Measurements from ENCODE around the gene DENND1A. TPM values are rescaled to one million over a fixed set of nuclear protein-coding genes. Genes with fewer than 3 reads are reported as not detected.

The DENND1A gene
- total and polyA plus RNA-seq, 4 donors = 7.9 to 22.0 (median 13.9) TPM

DNA sequence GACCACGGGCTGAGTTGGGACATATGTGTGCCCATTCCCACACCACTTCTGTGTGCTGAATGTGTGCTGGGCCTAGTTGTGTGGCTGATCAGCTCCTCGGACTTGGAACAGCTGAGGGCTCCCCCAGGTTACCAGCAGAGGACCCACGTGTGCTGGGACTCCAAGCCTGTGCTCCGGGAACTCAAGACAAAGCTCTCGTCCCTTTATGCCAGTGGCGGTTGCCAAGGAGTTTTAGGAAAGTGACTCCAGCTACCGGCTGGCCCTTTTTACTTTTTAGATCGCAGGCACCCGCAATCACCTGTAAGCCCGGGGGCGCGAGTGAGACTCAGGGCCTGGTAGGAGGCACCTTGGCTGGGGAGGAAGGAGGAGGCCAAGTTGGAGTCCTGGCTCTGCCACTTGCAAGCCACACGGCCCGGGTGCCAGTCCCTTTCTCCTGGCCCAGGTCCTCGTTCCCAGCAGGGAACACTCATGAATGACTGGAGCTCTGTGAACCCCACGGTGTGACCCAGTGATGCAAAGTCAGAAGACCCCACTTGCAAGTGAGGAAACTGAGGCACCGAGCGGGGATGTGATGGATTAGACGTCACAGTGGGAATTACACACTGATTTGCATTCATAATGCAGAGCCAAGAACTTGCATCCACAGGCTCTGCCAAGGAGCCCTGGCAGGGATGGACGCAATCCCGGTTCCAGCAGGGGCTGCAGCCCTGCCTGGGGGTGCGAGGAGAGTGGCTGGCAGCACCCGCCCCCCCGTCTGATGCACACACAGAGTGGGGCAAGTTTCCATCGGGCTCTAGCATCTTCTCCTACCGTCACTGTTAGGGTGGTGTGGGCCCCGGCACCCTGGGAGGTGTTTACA lies 547.0 kb downstream of the DENND1A start:
- H3K9me3 ChIP-seq (ENCODE audit: control insufficient read depth in 4 of 4, low read length in 3 of 4) = no peaks in the 10 kb centered on the region
- no peaks in the 10 kb centered on the region for H3K27me3 ChIP-seq (ENCODE audit: control insufficient read depth in 4 of 4, insufficient read depth in 4 of 4, low read length in 3 of 4)
- no peak overlapping the region for H3K4me3 ChIP-seq (ENCODE audit: low read depth in 1 of 3, low read length in 3 of 3)
- no peaks in the 10 kb centered on the region for H3K4me1 ChIP-seq (ENCODE audit: control insufficient read depth in 4 of 4, insufficient read depth in 4 of 4, low read length in 3 of 4)
- TF ChIP-seq, protein P1, sequence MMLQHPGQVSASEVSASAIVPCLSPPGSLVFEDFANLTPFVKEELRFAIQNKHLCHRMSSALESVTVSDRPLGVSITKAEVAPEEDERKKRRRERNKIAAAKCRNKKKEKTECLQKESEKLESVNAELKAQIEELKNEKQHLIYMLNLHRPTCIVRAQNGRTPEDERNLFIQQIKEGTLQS (IDR thresholded peaks at IDR 0.05) = no peak
- TF ChIP-seq GABPA (IDR thresholded peaks at IDR 0.05 in 1 of 2, conservative IDR thresholded peaks at IDR 0.05 in 1 of 2) (no peak), NR2F2 (IDR thresholded peaks at IDR 0.05) (no peak), RAD21 (IDR thresholded peaks at IDR 0.05) (no peak), FOXA1 (IDR thresholded peaks at IDR 0.05) (no peak), FOXA2 (IDR thresholded peaks at IDR 0.05) (no peak), TAF1 (conservative IDR thresholded peaks at IDR 0.05) (no peak), SP1 (IDR thresholded peaks at IDR 0.05) (no peak), JUND (IDR thresholded peaks at IDR 0.05) (no peak), EGR1 (IDR thresholded peaks at IDR 0.05; ENCODE audit: low read depth in 2 of 2) (no peak), HNF4A (conservative IDR thresholded peaks at IDR 0.05) (no peak)
- TF ChIP-seq, protein P2, sequence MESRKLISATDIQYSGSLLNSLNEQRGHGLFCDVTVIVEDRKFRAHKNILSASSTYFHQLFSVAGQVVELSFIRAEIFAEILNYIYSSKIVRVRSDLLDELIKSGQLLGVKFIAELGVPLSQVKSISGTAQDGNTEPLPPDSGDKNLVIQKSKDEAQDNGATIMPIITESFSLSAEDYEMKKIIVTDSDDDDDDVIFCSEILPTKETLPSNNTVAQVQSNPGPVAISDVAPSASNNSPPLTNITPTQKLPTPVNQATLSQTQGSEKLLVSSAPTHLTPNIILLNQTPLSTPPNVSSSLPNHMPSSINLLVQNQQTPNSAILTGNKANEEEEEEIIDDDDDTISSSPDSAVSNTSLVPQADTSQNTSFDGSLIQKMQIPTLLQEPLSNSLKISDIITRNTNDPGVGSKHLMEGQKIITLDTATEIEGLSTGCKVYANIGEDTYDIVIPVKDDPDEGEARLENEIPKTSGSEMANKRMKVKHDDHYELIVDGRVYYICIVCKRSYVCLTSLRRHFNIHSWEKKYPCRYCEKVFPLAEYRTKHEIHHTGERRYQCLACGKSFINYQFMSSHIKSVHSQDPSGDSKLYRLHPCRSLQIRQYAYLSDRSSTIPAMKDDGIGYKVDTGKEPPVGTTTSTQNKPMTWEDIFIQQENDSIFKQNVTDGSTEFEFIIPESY (IDR thresholded peaks at IDR 0.05) = no peak
- TF ChIP-seq, protein P3, sequence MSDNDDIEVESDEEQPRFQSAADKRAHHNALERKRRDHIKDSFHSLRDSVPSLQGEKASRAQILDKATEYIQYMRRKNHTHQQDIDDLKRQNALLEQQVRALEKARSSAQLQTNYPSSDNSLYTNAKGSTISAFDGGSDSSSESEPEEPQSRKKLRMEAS (IDR thresholded peaks at IDR 0.05) = no peak
- TF ChIP-seq, protein P4, sequence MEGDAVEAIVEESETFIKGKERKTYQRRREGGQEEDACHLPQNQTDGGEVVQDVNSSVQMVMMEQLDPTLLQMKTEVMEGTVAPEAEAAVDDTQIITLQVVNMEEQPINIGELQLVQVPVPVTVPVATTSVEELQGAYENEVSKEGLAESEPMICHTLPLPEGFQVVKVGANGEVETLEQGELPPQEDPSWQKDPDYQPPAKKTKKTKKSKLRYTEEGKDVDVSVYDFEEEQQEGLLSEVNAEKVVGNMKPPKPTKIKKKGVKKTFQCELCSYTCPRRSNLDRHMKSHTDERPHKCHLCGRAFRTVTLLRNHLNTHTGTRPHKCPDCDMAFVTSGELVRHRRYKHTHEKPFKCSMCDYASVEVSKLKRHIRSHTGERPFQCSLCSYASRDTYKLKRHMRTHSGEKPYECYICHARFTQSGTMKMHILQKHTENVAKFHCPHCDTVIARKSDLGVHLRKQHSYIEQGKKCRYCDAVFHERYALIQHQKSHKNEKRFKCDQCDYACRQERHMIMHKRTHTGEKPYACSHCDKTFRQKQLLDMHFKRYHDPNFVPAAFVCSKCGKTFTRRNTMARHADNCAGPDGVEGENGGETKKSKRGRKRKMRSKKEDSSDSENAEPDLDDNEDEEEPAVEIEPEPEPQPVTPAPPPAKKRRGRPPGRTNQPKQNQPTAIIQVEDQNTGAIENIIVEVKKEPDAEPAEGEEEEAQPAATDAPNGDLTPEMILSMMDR (IDR thresholded peaks at IDR 0.05; ENCODE audit: low read depth, low read length, missing input control) = no peak
- TF ChIP-seq, protein P5, sequence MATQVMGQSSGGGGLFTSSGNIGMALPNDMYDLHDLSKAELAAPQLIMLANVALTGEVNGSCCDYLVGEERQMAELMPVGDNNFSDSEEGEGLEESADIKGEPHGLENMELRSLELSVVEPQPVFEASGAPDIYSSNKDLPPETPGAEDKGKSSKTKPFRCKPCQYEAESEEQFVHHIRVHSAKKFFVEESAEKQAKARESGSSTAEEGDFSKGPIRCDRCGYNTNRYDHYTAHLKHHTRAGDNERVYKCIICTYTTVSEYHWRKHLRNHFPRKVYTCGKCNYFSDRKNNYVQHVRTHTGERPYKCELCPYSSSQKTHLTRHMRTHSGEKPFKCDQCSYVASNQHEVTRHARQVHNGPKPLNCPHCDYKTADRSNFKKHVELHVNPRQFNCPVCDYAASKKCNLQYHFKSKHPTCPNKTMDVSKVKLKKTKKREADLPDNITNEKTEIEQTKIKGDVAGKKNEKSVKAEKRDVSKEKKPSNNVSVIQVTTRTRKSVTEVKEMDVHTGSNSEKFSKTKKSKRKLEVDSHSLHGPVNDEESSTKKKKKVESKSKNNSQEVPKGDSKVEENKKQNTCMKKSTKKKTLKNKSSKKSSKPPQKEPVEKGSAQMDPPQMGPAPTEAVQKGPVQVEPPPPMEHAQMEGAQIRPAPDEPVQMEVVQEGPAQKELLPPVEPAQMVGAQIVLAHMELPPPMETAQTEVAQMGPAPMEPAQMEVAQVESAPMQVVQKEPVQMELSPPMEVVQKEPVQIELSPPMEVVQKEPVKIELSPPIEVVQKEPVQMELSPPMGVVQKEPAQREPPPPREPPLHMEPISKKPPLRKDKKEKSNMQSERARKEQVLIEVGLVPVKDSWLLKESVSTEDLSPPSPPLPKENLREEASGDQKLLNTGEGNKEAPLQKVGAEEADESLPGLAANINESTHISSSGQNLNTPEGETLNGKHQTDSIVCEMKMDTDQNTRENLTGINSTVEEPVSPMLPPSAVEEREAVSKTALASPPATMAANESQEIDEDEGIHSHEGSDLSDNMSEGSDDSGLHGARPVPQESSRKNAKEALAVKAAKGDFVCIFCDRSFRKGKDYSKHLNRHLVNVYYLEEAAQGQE (IDR thresholded peaks at IDR 0.05) = no peak
- peaks cover 0 to 13% (median 4%) of the 10 kb centered on the region in 4 donors for H3K36me3 ChIP-seq (ENCODE audit: control insufficient read depth in 4 of 4, insufficient read depth in 3 of 4, low read depth in 1 of 4, low read length in 3 of 4)
- 94% methylated on average over 27 of the region's 27 CpGs for WGBS
- H3K9ac ChIP-seq (ENCODE audit: low read depth in 1 of 2, low read length in 2 of 2) = no peak overlapping the region
- H3K27ac ChIP-seq (ENCODE audit: low read depth in 1 of 2, low read length in 2 of 2) = no peak overlapping the region
- DNase-seq (ENCODE audit: low spot score) = no peak
